GM23338 (cell line): ENCODE measurements around the gene MRGPRE. TPM values are rescaled to one million over a fixed set of nuclear protein-coding genes. Genes with fewer than 3 reads are reported as not detected.

ENCODE experiments used
- ATAC-seq: fragments of 200-7000 bp; cut with Tn5 transposase; 3 replicates; pipeline ENCODE4 v1.9.1; 2020
- DNase-seq: peaks from one replicate; pipeline ENCODE4 v3.0.0-alpha.2; 2015; ENCODE audit warnings: low spot score
- H2AFZ ChIP-seq: fragments of 200-600 bp; sonication (generic); 2 replicates; pipeline ENCODE4 v1.8.0; 2016; ENCODE audit warnings: antibody characterized with exemption, mild to moderate bottlenecking, moderate library complexity
- H3F3A ChIP-seq: fragments of 200-600 bp; sonication (generic); replicated peaks from 2 replicates; pipeline ENCODE4 v1.8.0; 2017; ENCODE audit warnings: antibody characterized with exemption, mixed run types, low read depth
- H3K27ac ChIP-seq: fragments of 200-600 bp; sonication (generic); 2 replicates; pipeline ENCODE4 v1.6.1; 2016; ENCODE audit warnings: low read depth
- H3K27me3 ChIP-seq: fragments of 200-600 bp; sonication (generic); 2 replicates; pipeline ENCODE4 v1.8.0; 2016; ENCODE audit warnings: mild to moderate bottlenecking, mixed run types, moderate library complexity; ENCODE audit not compliant: insufficient read depth
- H3K36me3 ChIP-seq: fragments of 200-600 bp; sonication (generic); 2 replicates; pipeline ENCODE4 v1.8.0; 2016; ENCODE audit warnings: mild to moderate bottlenecking; ENCODE audit not compliant: insufficient read depth
- H3K4me1 ChIP-seq: fragments of 200-600 bp; sonication (generic); 2 replicates; pipeline ENCODE4 v1.8.0; 2016; ENCODE audit warnings: mild to moderate bottlenecking, moderate library complexity; ENCODE audit not compliant: insufficient read depth
- H3K4me2 ChIP-seq: fragments of 200-600 bp; sonication (generic); 2 replicates; pipeline ENCODE4 v1.7.1; 2017; ENCODE audit warnings: mixed run types
- H3K4me3 ChIP-seq: fragments of 200-600 bp; sonication (generic); 2 replicates; pipeline ENCODE4 v1.6.1; 2016; ENCODE audit warnings: mixed run types
- H3K79me2 ChIP-seq: fragments of 200-600 bp; sonication (generic); replicated peaks from 2 replicates; pipeline ENCODE4 v1.8.0; 2017; ENCODE audit warnings: mild to moderate bottlenecking; ENCODE audit not compliant: insufficient read depth
- H3K9me2 ChIP-seq: fragments of 200-600 bp; sonication (generic); 2 replicates; pipeline ENCODE4 v1.8.0; 2017; ENCODE audit not compliant: insufficient read depth
- H4K20me1 ChIP-seq: fragments of 200-600 bp; sonication (generic); replicated peaks from 2 replicates; pipeline ENCODE4 v1.8.0; 2017; ENCODE audit warnings: mild to moderate bottlenecking; ENCODE audit not compliant: insufficient read depth
- H3K27ac Mint-ChIP-seq: 2 replicates; pipeline ENCODE4 v1.8.0; 2020; ENCODE audit warnings: inconsistent platforms, mild to moderate bottlenecking, moderate library complexity, mixed read lengths
- H3K27me3 Mint-ChIP-seq: 3 replicates; pipeline ENCODE4 v1.8.0; 2022; ENCODE audit warnings: low read depth, mild to moderate bottlenecking, moderate library complexity, mixed read lengths, inconsistent platforms; ENCODE audit not compliant: insufficient read depth, poor library complexity
- H3K36me3 Mint-ChIP-seq: 3 replicates; pipeline ENCODE4 v1.8.0; 2021; ENCODE audit warnings: low read depth, mild to moderate bottlenecking, inconsistent platforms, moderate library complexity, mixed read lengths
- H3K4me1 Mint-ChIP-seq: 3 replicates; pipeline ENCODE4 v1.8.0; 2020; ENCODE audit warnings: mild to moderate bottlenecking, inconsistent platforms, mixed read lengths
- H3K4me3 Mint-ChIP-seq: 3 replicates; pipeline ENCODE4 v1.8.0; 2021; ENCODE audit warnings: moderate library complexity, mild to moderate bottlenecking, inconsistent platforms, mixed read lengths
- H3K9me3 Mint-ChIP-seq: 3 replicates; pipeline ENCODE4 v1.8.0; 2020; ENCODE audit warnings: moderate library complexity, mild to moderate bottlenecking, inconsistent platforms, mixed read lengths
- CREB1 ChIP-seq: fragments of 250-450 bp; sonication (Bioruptor Pico); IDR thresholded peaks from 2 replicates; pipeline ENCODE4 v1.5.0; 2020; ENCODE audit warnings: low read depth, mild to moderate bottlenecking, moderate library complexity
- CTCF ChIP-seq, 2 experiments: fragments of 200-600 bp in 1 of 2; sonication (generic) in 1 of 2; conservative IDR thresholded peaks; 2 replicates each; pipeline versions ENCODE4 v1.5.1 to v1.6.1; 2016 to 2017; ENCODE audit warnings: antibody characterized with exemption in 2 of 2, low read depth in 2 of 2, mild to moderate bottlenecking in 2 of 2, moderate library complexity in 1 of 2
- ETS1 ChIP-seq: IDR thresholded peaks from 2 replicates; pipeline ENCODE4 v1.6.1; 2016; ENCODE audit warnings: antibody characterized with exemption
- EZH2 ChIP-seq: fragments of 200-600 bp; sonication (generic); IDR thresholded peaks from one replicate; pipeline ENCODE4 v1.8.0; 2017; ENCODE audit warnings: antibody characterized with exemption, mild to moderate bottlenecking, low read depth; ENCODE audit not compliant: unreplicated experiment
- EZH2phosphoT487 ChIP-seq: fragments of 200-600 bp; sonication (generic); IDR thresholded peaks from one replicate; pipeline ENCODE4 v1.8.1; 2018; ENCODE audit warnings: antibody characterized with exemption; ENCODE audit not compliant: unreplicated experiment
- JUNB ChIP-seq: IDR thresholded peaks from one replicate; pipeline ENCODE4 v1.6.1; 2016; ENCODE audit warnings: antibody characterized with exemption; ENCODE audit not compliant: unreplicated experiment
- NANOG ChIP-seq: IDR thresholded peaks from 2 replicates; pipeline ENCODE4 v1.6.1; 2016; ENCODE audit warnings: antibody characterized with exemption, borderline replicate concordance
- POLR2AphosphoS5 ChIP-seq: IDR thresholded peaks from 2 replicates; pipeline ENCODE4 v1.6.1; 2016; ENCODE audit warnings: antibody characterized with exemption, low read depth
- REST ChIP-seq: IDR thresholded peaks from one replicate; pipeline ENCODE4 v1.6.1; 2018; ENCODE audit warnings: antibody characterized with exemption; ENCODE audit not compliant: unreplicated experiment
- STAT1 ChIP-seq: IDR thresholded peaks from one replicate; pipeline ENCODE4 v1.6.1; 2016; ENCODE audit warnings: antibody characterized with exemption; ENCODE audit not compliant: unreplicated experiment
- ZNF114 ChIP-seq: fragments of 250-450 bp; sonication (Bioruptor Pico); IDR thresholded peaks from 2 replicates; pipeline ENCODE4 v1.5.0; 2020; ENCODE audit warnings: mild to moderate bottlenecking, moderate library complexity
- ZNF331 ChIP-seq: fragments of 250-450 bp; sonication (Bioruptor Pico); IDR thresholded peaks from 2 replicates; pipeline ENCODE4 v1.5.0; 2020; ENCODE audit warnings: low read depth, mild to moderate bottlenecking, moderate library complexity
- polyA plus RNA-seq: library from polyadenylated mRNA; unstranded; fragments of >200 nt; fragmentation: Nextera tagmentation; extraction: Ambion mirVana; gene quantifications from 2 replicates; pipeline ENCODE4 v1.2.1, GENCODE V29; 2016
- total RNA-seq: library from RNA; depleted of rRNA; stranded (reverse); fragments of >200 nt; shearing (Covaris generic); gene quantifications from 2 replicates; pipeline ENCODE4 v1.2.3, GENCODE V29; 2014
- TF ChIP-seq, protein P1 (sequence below): fragments of 250-450 bp; sonication (Bioruptor Pico); IDR thresholded peaks from 2 replicates; pipeline ENCODE4 v1.5.0; 2020; ENCODE audit warnings: mild to moderate bottlenecking, moderate library complexity

MRGPRE gene
- total and polyA plus RNA-seq, 2 experiments from 2014 or later, result not detected

GRCh38 chr11:3234846-3235245 is 2.6 kb upstream of the MRGPRE start:
- DNase-seq, result no peak
- H3K27ac Mint-ChIP-seq, result no peak overlapping the region
- no peaks in the 10 kb centered on the region for H3K36me3 Mint-ChIP-seq
- Histone ChIP-seq H3K4me2 (no peak overlapping the region), H4K20me1 (no peaks in the 10 kb centered on the region), H3K4me1 (peaks cover 11% of the 10 kb centered on the region), H3K27me3 (no peaks in the 10 kb centered on the region), H3K4me3 (no peak overlapping the region), H3F3A (no peaks in the 10 kb centered on the region), H3K79me2 (no peaks in the 10 kb centered on the region), H3K9me2 (0 out of 2 replicates have a peak, but pooled peaks cover 5% of the 10 kb centered on the region), H3K36me3 (no peaks in the 10 kb centered on the region), H3K27ac (no peak overlapping the region), H2AFZ (no peak overlapping the region)
- TF ChIP-seq JUNB, result no peak
- no peak for TF ChIP-seq NANOG
- TF ChIP-seq REST, result no peak
- no peak for TF ChIP-seq CREB1 (CRISPR knock-in tag)
- TF ChIP-seq, protein P1, sequence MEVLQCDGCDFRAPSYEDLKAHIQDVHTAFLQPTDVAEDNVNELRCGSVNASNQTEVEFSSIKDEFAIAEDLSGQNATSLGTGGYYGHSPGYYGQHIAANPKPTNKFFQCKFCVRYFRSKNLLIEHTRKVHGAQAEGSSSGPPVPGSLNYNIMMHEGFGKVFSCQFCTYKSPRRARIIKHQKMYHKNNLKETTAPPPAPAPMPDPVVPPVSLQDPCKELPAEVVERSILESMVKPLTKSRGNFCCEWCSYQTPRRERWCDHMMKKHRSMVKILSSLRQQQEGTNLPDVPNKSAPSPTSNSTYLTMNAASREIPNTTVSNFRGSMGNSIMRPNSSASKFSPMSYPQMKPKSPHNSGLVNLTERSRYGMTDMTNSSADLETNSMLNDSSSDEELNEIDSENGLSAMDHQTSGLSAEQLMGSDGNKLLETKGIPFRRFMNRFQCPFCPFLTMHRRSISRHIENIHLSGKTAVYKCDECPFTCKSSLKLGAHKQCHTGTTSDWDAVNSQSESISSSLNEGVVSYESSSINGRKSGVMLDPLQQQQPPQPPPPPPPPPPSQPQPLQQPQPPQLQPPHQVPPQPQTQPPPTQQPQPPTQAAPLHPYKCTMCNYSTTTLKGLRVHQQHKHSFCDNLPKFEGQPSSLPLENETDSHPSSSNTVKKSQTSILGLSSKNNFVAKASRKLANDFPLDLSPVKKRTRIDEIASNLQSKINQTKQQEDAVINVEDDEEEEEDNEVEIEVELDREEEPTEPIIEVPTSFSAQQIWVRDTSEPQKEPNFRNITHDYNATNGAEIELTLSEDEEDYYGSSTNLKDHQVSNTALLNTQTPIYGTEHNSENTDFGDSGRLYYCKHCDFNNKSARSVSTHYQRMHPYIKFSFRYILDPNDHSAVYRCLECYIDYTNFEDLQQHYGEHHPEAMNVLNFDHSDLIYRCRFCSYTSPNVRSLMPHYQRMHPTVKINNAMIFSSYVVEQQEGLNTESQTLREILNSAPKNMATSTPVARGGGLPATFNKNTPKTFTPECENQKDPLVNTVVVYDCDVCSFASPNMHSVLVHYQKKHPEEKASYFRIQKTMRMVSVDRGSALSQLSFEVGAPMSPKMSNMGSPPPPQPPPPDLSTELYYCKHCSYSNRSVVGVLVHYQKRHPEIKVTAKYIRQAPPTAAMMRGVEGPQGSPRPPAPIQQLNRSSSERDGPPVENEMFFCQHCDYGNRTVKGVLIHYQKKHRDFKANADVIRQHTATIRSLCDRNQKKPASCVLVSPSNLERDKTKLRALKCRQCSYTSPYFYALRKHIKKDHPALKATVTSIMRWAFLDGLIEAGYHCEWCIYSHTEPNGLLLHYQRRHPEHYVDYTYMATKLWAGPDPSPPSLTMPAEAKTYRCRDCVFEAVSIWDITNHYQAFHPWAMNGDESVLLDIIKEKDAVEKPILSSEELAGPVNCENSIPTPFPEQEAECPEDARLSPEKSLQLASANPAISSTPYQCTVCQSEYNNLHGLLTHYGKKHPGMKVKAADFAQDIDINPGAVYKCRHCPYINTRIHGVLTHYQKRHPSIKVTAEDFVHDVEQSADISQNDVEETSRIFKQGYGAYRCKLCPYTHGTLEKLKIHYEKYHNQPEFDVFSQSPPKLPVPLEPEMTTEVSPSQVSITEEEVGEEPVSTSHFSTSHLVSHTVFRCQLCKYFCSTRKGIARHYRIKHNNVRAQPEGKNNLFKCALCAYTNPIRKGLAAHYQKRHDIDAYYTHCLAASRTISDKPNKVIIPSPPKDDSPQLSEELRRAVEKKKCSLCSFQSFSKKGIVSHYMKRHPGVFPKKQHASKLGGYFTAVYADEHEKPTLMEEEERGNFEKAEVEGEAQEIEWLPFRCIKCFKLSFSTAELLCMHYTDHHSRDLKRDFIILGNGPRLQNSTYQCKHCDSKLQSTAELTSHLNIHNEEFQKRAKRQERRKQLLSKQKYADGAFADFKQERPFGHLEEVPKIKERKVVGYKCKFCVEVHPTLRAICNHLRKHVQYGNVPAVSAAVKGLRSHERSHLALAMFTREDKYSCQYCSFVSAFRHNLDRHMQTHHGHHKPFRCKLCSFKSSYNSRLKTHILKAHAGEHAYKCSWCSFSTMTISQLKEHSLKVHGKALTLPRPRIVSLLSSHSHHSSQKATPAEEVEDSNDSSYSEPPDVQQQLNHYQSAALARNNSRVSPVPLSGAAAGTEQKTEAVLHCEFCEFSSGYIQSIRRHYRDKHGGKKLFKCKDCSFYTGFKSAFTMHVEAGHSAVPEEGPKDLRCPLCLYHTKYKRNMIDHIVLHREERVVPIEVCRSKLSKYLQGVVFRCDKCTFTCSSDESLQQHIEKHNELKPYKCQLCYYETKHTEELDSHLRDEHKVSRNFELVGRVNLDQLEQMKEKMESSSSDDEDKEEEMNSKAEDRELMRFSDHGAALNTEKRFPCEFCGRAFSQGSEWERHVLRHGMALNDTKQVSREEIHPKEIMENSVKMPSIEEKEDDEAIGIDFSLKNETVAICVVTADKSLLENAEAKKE (CRISPR knock-in tag), result no peak
- TF ChIP-seq CTCF (conservative IDR thresholded peaks at IDR 0.05; ENCODE audit: low read depth in 2 of 2), result no peak
- TF ChIP-seq ZNF114 (CRISPR knock-in tag), result no peak
- no peak for TF ChIP-seq STAT1
- no peak for TF ChIP-seq EZH2
- no peak for TF ChIP-seq ETS1
- TF ChIP-seq ZNF331, result no peak
- TF ChIP-seq POLR2AphosphoS5, result no peak
- no peak for TF ChIP-seq EZH2phosphoT487
- peaks cover 6% of the 10 kb centered on the region for H3K27me3 Mint-ChIP-seq
- no peak overlapping the region for H3K4me3 Mint-ChIP-seq
- ATAC-seq, result no peak
- peaks cover 12% of the 10 kb centered on the region; the same call in 2 of the 3 replicates for H3K4me1 Mint-ChIP-seq
- H3K9me3 Mint-ChIP-seq, result no peaks in the 10 kb centered on the region; the same call in 2 of the 3 replicates
